Esophagus squamous epithelium (tissue), 5 donors: Measurements from ENCODE around the gene DUSP8. TPM values are rescaled to one million over a fixed set of nuclear protein-coding genes. Genes with fewer than 3 reads are reported as not detected.
A peak's percentile ranks its signal among the peaks of the same experiment; 100 is the strongest.

Experiments used
- DNase-seq: peaks from one replicate; lab custom pipeline; 2025; lab: John Stamatoyannopoulos, UW
- H3K27ac ChIP-seq, 4 donors: fragments of 200-600 bp; sonication (generic); one replicate each; pipeline ENCODE4 v1.5.1; 2016 to 2019; ENCODE audit warnings: mild to moderate bottlenecking in 1 of 4
- H3K27me3 ChIP-seq, 4 donors: fragments of 200-600 bp; sonication (generic); 1 replicate in 3 of 4; 2 replicates in 1 of 4; pipeline versions ENCODE4 v1.5.1 to v1.6.0; 2017 to 2021; ENCODE audit warnings: antibody characterized with exemption in 1 of 4
- H3K36me3 ChIP-seq, 3 donors: fragments of 200-600 bp; sonication (generic); one replicate each; pipeline ENCODE4 v1.5.1; 2016 to 2019
- H3K4me1 ChIP-seq, 3 donors: fragments of 200-600 bp; sonication (generic); one replicate each; pipeline ENCODE4 v1.5.1; 2017 to 2019
- H3K4me3 ChIP-seq, 4 donors: fragments of 200-600 bp; sonication (generic); 1 replicate in 3 of 4; 2 replicates in 1 of 4; pipeline ENCODE4 v1.5.1; 2016 to 2019; ENCODE audit warnings: mild to moderate bottlenecking in 2 of 4, moderate library complexity in 1 of 4
- H3K9me3 ChIP-seq, 3 donors: fragments of 200-600 bp; sonication (generic); one replicate each; pipeline ENCODE4 v1.5.1; 2016 to 2019
- CTCF ChIP-seq, 6 experiments: fragments of 450-650 bp in 4 of 6; fragments of 200-600 bp in 2 of 6; sonication (generic) in 2 of 6; IDR thresholded peaks; one replicate each; pipeline ENCODE4 v1.5.1; 2016 to 2019; ENCODE audit warnings: antibody characterized with exemption in 6 of 6, mild to moderate bottlenecking in 4 of 6, moderate library complexity in 4 of 6
- POLR2A ChIP-seq, 4 donors: fragments of 450-650 bp; IDR thresholded peaks; one replicate each; pipeline ENCODE4 v1.6.1; 2017; ENCODE audit warnings: antibody characterized with exemption in 4 of 4, mild to moderate bottlenecking in 4 of 4, moderate library complexity in 3 of 4
- WGBS, 2 donors: methylation state at CpG; one replicate each; pipeline ENCODE4 v1.1.5; 2018; 5-methylcytosine and 5-hydroxymethylcytosine counted together
- intact Hi-C: fragments of 100-400 bp; cut with DNase I; formaldehyde crosslinking; loops from one replicate; pipeline ENCODE4 v1.15.0; 2022
- total RNA-seq, 4 donors: library from RNA; depleted of rRNA; stranded (reverse); fragments of >200 nt; gene quantifications; one replicate each; pipeline ENCODE4 v1.1.0, GENCODE V29; 2016
- donor health status: DM: yes; HTN: yes; CAD: no.

Gene DUSP8
- total RNA-seq, 4 donors from 2014 or later: 0.12 to 1.3 (median 0.64) TPM

GRCh38 chr11:1540074-1540473, 32.0 kb downstream of the DUSP8 start:
- intact Hi-C loops: no loop called here
- peaks cover 0 to 39% (median 0%) of the 10 kb centered on the region in 4 donors for H3K27me3 ChIP-seq
- WGBS, 2 donors: 86 to 91% methylated on average over 6 of the region's 6 CpGs

GRCh38 chr11:1538153-1538552, 33.9 kb downstream of the DUSP8 start:
- intact Hi-C loops: no loop called here
- DNase-seq: no peak
- 75 to 79% methylated on average over 5 of the region's 5 CpGs for WGBS, 2 donors
- TF ChIP-seq CTCF (IDR thresholded peaks at IDR 0.05) (no peak), POLR2A (IDR thresholded peaks at IDR 0.05) (no peak)
- Histone ChIP-seq H3K27ac (no peak overlapping the region), H3K27me3 (peaks cover 0 to 20% (median 0%) of the 10 kb centered on the region in 4 donors), H3K4me3 (no peak overlapping the region), H3K4me1 (peaks cover 11 to 45% (median 43%) of the 10 kb centered on the region in 3 donors), H3K36me3 (peaks cover 5 to 21% (median 6%) of the 10 kb centered on the region in 3 donors), H3K9me3 (peaks cover 0 to 4% (median 0%) of the 10 kb centered on the region in 3 donors)

More at GRCh38 chr11:1540074-1540473, 32.0 kb downstream of the DUSP8 start:
- H3K36me3 ChIP-seq: peaks cover 0 to 12% (median 0%) of the 10 kb centered on the region in 3 donors
- DNase-seq: no peak
- no peak overlapping the region for H3K4me3 ChIP-seq
- H3K4me1 ChIP-seq: peaks cover 0 to 26% (median 25%) of the 10 kb centered on the region in 3 donors
- no peak overlapping the region for H3K27ac ChIP-seq
- TF ChIP-seq CTCF (IDR thresholded peaks at IDR 0.05) (no peak), POLR2A (IDR thresholded peaks at IDR 0.05) (no peak)
- H3K9me3 ChIP-seq: peaks cover 0 to 4% (median 0%) of the 10 kb centered on the region in 3 donors

GRCh38 chr11:1536065-1536843, 35.8 kb downstream of the DUSP8 start:
- peak overlapping the region in 1 of 4 donors; percentile 9 for H3K27ac ChIP-seq
- no peak overlapping the region for H3K4me3 ChIP-seq
- H3K36me3 ChIP-seq: peaks cover 5 to 32% (median 6%) of the 10 kb centered on the region in 3 donors
- no peak for DNase-seq
- H3K27me3 ChIP-seq: peaks cover 0 to 12% (median 0%) of the 10 kb centered on the region in 4 donors
- intact Hi-C loops: no loop called here
- WGBS, 2 donors: 60 to 61% methylated on average over 16 of the region's 16 CpGs
- H3K4me1 ChIP-seq: peaks cover 28 to 64% (median 62%) of the 10 kb centered on the region in 3 donors
- peaks cover 0 to 4% (median 0%) of the 10 kb centered on the region in 3 donors for H3K9me3 ChIP-seq
- TF ChIP-seq CTCF (IDR thresholded peaks at IDR 0.05) (no peak), POLR2A (IDR thresholded peaks at IDR 0.05) (no peak)

- no peak overlapping the region for H3K4me3 ChIP-seq
- peaks cover 33 to 80% (median 72%) of the 10 kb centered on the region in 3 donors for H3K4me1 ChIP-seq
Measured at GRCh38 chr11:1534682-1535081, 37.4 kb downstream of the DUSP8 start.

More at GRCh38 chr11:1534682-1535081, 37.4 kb downstream of the DUSP8 start:
- intact Hi-C loops: no loop called here
- WGBS, 2 donors: 67 to 69% methylated on average over 12 of the region's 14 CpGs
- Histone ChIP-seq H3K36me3 (peaks cover 5 to 32% (median 6%) of the 10 kb centered on the region in 3 donors), H3K27ac (no peak overlapping the region), H3K9me3 (peaks cover 0 to 4% (median 0%) of the 10 kb centered on the region in 3 donors), H3K27me3 (peaks cover 0 to 12% (median 0%) of the 10 kb centered on the region in 4 donors)
- DNase-seq: no peak
- TF ChIP-seq POLR2A (IDR thresholded peaks at IDR 0.05) (no peak), CTCF (IDR thresholded peaks at IDR 0.05) (no peak)
